Osteocyte (in vitro differentiated cells): ENCODE results near the gene SUPT16H. TPM values are rescaled to one million over a fixed set of nuclear protein-coding genes. Genes with fewer than 3 reads are reported as not detected.

Experiments
- DNase-seq: peaks from one replicate; pipeline ENCODE4 v3.0.0; 2021; ENCODE audit warnings: mixed read lengths; ENCODE audit not compliant: unreplicated experiment; ENCODE audit errors: extremely low spot score
- H3K27ac Mint-ChIP-seq: one replicate; pipeline ENCODE4 v1.8.0; 2021; ENCODE audit warnings: mild to moderate bottlenecking, mixed read lengths; ENCODE audit not compliant: unreplicated experiment
- H3K27me3 Mint-ChIP-seq: one replicate; pipeline ENCODE4 v1.8.0; 2021; ENCODE audit warnings: mixed read lengths; ENCODE audit not compliant: unreplicated experiment
- H3K36me3 Mint-ChIP-seq: one replicate; pipeline ENCODE4 v1.8.0; 2021; ENCODE audit warnings: mixed read lengths; ENCODE audit not compliant: unreplicated experiment
- H3K4me1 Mint-ChIP-seq: one replicate; pipeline ENCODE4 v1.8.0; 2021; ENCODE audit warnings: mixed read lengths; ENCODE audit not compliant: unreplicated experiment
- H3K4me3 Mint-ChIP-seq: one replicate; pipeline ENCODE4 v1.8.0; 2021; ENCODE audit warnings: mild to moderate bottlenecking, moderate library complexity, mixed read lengths; ENCODE audit not compliant: unreplicated experiment
- H3K9me3 Mint-ChIP-seq: one replicate; pipeline ENCODE4 v1.8.0; 2021; ENCODE audit warnings: mixed read lengths; ENCODE audit not compliant: unreplicated experiment
- CTCF ChIP-seq: fragments of 200-600 bp; sonication (generic); IDR thresholded peaks from 2 replicates; pipeline ENCODE4 v1.5.0; 2021; ENCODE audit warnings: antibody characterized with exemption, mild to moderate bottlenecking, moderate library complexity
- total RNA-seq: library from RNA; stranded (reverse); gene quantifications from 2 replicates; pipeline ENCODE4 v1.2.1, GENCODE V29; 2021

The SUPT16H gene
- total RNA-seq, 1 donor from 2014 or later = 82.5 TPM

GRCh38 chr14:21369949-21370679 lies 13.7 kb downstream of the SUPT16H start:
- Mint-ChIP-seq H3K9me3 (no peaks in the 10 kb centered on the region), H3K4me3 (no peak overlapping the region), H3K4me1 (no peaks in the 10 kb centered on the region), H3K27ac (no peak overlapping the region), H3K36me3 (peaks cover 56% of the 10 kb centered on the region), H3K27me3 (no peaks in the 10 kb centered on the region)
- TF ChIP-seq CTCF = no peak
- DNase-seq = no peak

DNA sequence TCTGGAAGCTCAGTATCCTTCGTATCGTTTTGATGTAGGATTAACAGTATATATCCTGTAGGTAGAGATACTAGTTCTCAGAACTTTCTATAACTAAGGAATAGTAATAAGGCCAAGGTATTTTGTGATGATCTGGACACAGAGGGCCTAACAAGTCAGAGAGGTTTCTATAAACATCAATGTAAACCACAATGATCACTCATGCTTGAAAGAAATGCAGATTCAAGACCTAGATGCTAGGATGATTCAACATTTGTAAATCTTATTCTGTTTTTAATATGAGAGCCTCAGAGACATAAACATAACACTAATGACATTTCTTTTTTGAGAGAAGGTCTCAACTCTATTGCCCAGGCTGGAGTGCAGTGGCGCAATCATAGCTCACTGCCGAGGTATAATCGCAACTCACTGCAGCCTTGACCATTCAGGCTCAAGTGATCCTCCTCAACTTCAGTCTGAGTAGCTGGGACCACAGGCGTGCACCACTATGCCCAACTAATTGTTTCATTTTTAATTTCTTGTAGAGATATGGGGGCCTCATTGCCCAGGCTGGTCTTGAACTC lies 16.2 kb downstream of the SUPT16H start:
- no peak for DNase-seq
- no peaks in the 10 kb centered on the region for H3K9me3 Mint-ChIP-seq

DNA sequence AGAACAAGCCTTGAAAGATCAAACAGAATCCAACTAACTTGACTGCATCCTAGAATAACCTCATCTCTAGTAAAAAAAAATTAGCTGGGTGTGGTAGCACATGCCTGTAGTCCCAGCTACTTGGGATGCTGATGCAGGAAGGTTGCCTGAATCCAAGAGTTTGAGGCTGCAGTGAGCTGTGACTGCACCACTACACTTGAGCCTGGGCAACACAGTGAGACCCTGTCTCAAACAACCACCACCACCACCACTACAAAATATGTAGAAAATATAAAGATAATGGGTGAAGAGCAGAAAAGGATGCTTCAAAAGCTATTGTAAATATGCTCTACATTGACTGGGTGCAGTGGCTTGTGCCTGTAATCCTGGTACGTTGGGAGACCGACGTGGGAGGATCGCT lies 27.3 kb downstream of the SUPT16H start:
- Mint-ChIP-seq H3K36me3 (peaks cover 82% of the 10 kb centered on the region), H3K27ac (no peak overlapping the region), H3K27me3 (no peaks in the 10 kb centered on the region), H3K4me3 (no peak overlapping the region), H3K9me3 (no peaks in the 10 kb centered on the region), H3K4me1 (no peaks in the 10 kb centered on the region)
- no peak for TF ChIP-seq CTCF
- DNase-seq = no peak

More for the DNA sequence above, 16.2 kb downstream of the SUPT16H start:
- Mint-ChIP-seq H3K4me1 (no peaks in the 10 kb centered on the region), H3K27me3 (no peaks in the 10 kb centered on the region), H3K4me3 (no peak overlapping the region), H3K27ac (no peak overlapping the region), H3K36me3 (peaks cover 69% of the 10 kb centered on the region)
- no peak for TF ChIP-seq CTCF

- no peak overlapping the region for H3K4me3 Mint-ChIP-seq
- no peaks in the 10 kb centered on the region for H3K9me3 Mint-ChIP-seq
- H3K27ac Mint-ChIP-seq = no peak overlapping the region
- DNase-seq = no peak
- H3K4me1 Mint-ChIP-seq = no peaks in the 10 kb centered on the region
- peaks cover 8% of the 10 kb centered on the region for H3K27me3 Mint-ChIP-seq
- no peak for TF ChIP-seq CTCF
- peaks cover 54% of the 10 kb centered on the region for H3K36me3 Mint-ChIP-seq
Observed at GRCh38 chr14:21352587-21352986, 31.2 kb downstream of the SUPT16H start.

DNA sequence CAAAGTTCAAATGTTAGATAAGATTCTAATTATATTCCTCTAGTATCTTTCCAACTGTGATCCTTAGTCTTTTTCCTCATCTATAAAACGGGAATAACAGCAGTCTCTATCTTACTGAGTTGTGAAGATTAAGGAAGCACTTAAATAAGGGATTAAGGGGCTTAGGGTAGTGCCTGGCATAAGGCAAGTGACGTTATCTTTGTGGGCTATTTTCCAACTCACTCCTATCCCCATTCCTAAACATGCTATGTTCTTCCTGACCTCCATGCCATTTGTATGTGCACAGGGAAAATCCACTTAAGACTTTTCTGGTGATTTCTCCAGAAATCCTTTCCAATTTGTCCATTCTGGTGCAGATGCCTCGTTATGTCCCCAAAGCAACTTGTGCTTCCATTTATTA lies 33.3 kb downstream of the SUPT16H start:
- no peaks in the 10 kb centered on the region for H3K4me1 Mint-ChIP-seq
- no peak for DNase-seq

More for the DNA sequence above, 33.3 kb downstream of the SUPT16H start:
- peaks cover 37% of the 10 kb centered on the region for H3K36me3 Mint-ChIP-seq
- H3K27me3 Mint-ChIP-seq = peaks cover 14% of the 10 kb centered on the region
- no peak for TF ChIP-seq CTCF
- H3K27ac Mint-ChIP-seq = no peak overlapping the region
- H3K4me3 Mint-ChIP-seq = no peak overlapping the region
- no peaks in the 10 kb centered on the region for H3K9me3 Mint-ChIP-seq
